Renal cortical epithelial cell (primary cell): ENCODE data around the gene GH2. TPM values are rescaled to one million over a fixed set of nuclear protein-coding genes. Genes with fewer than 3 reads are reported as not detected.
"Not testable (repeated sequence)": the region's sequence is repeated elsewhere in the genome, so short reads cannot be mapped to it uniquely, and the experiment has no call there.

ENCODE experiments used
- DNase-seq: peaks from one replicate; pipeline ENCODE4 v3.0.0-alpha.2; 2011; ENCODE audit warnings: low read depth
- total RNA-seq: library from RNA; depleted of rRNA; stranded (reverse); fragments of >200 nt; gene quantifications from 2 replicates; pipeline ENCODE4 v1.2.3, GENCODE V29; 2014

The GH2 gene
- not detected in 2 replicates for total RNA-seq

- peak; percentile 32 for DNase-seq
Observed at GRCh38 chr17:63881935-63882601, at the start of gene GH2. Gene GH2 (minus strand): TSS chr17:63881944. CDS start chr17:63881801, 143 bp downstream.

GRCh38 chr17:63930951-63931575 lies 49.3 kb upstream of the GH2 start:
- no peak for DNase-seq

- DNase-seq = no peak
Observed at GRCh38 chr17:63929860-63930766, 48.4 kb upstream of the GH2 start.

- no peak for DNase-seq
Observed at GRCh38 chr17:63928966-63929695, 47.4 kb upstream of the GH2 start.

GRCh38 chr17:63928172-63928666 lies 46.5 kb upstream of the GH2 start:
- DNase-seq = no peak

GRCh38 chr17:63927464-63928171 lies 45.9 kb upstream of the GH2 start:
- DNase-seq = no peak

GRCh38 chr17:63926164-63926563 lies 44.4 kb upstream of the GH2 start:
- no peak for DNase-seq

- DNase-seq = no peak
Observed at GRCh38 chr17:63925615-63926014, 43.9 kb upstream of the GH2 start.

GRCh38 chr17:63922402-63922801 lies 40.7 kb upstream of the GH2 start:
- DNase-seq = not testable (repeated sequence)

GRCh38 chr17:63920779-63921178 lies 39.0 kb upstream of the GH2 start:
- DNase-seq = not testable (repeated sequence)

- not testable (repeated sequence) for DNase-seq
Observed at GRCh38 chr17:63920050-63920449, 38.3 kb upstream of the GH2 start.

GRCh38 chr17:63919311-63919723 lies 37.6 kb upstream of the GH2 start:
- peak; percentile 27 for DNase-seq

GRCh38 chr17:63918789-63919305 lies 37.1 kb upstream of the GH2 start, which contains the start of gene GH1:
Gene GH1 (minus strand): TSS chr17:63918839. CDS start chr17:63918776, 63 bp downstream.
- DNase-seq = not testable (repeated sequence)

GRCh38 chr17:63918305-63918704 lies 36.6 kb upstream of the GH2 start:
- no peak for DNase-seq

- DNase-seq = no peak
Observed at GRCh38 chr17:63917646-63918045, 35.9 kb upstream of the GH2 start.

GRCh38 chr17:63917206-63917605 lies 35.5 kb upstream of the GH2 start:
- DNase-seq = not testable (repeated sequence)

GRCh38 chr17:63916566-63917185 lies 34.9 kb upstream of the GH2 start:
- DNase-seq = no peak

GRCh38 chr17:63915753-63916152 lies 34.0 kb upstream of the GH2 start:
- not testable (repeated sequence) for DNase-seq

GRCh38 chr17:63914471-63914870 lies 32.7 kb upstream of the GH2 start:
- no peak for DNase-seq

- no peak for DNase-seq
Observed at GRCh38 chr17:63911657-63912100, 29.9 kb upstream of the GH2 start.
